H9 (cell line): ENCODE results near the gene BZW2. TPM values are rescaled to one million over a fixed set of nuclear protein-coding genes. Genes with fewer than 3 reads are reported as not detected.

Source experiments
- DNase-seq: peaks from one replicate; pipeline ENCODE4 v3.0.0-alpha.2; 2017
- H2AFZ ChIP-seq: one replicate; pipeline ENCODE4 v1.6.1; 2013; ENCODE audit warnings: mild to moderate bottlenecking, low read length, control low read depth, moderate library complexity
- H2AK5ac ChIP-seq: 2 replicates; pipeline ENCODE4 v1.6.1; 2013; ENCODE audit warnings: low read length, control low read depth, mixed read lengths; ENCODE audit not compliant: insufficient read length
- H2BK120ac ChIP-seq: one replicate; pipeline ENCODE4 v1.6.1; 2013; ENCODE audit warnings: low read depth, mild to moderate bottlenecking, low read length, control low read depth, inconsistent platforms; ENCODE audit not compliant: poor library complexity, severe bottlenecking
- H2BK12ac ChIP-seq: 2 replicates; pipeline ENCODE4 v1.6.1; 2013; ENCODE audit warnings: low read length, control low read depth, mixed read lengths, low read depth; ENCODE audit not compliant: insufficient read length
- H2BK15ac ChIP-seq: 2 replicates; pipeline ENCODE4 v1.6.1; 2013; ENCODE audit warnings: low read depth, low read length, control low read depth
- H2BK20ac ChIP-seq: one replicate; pipeline ENCODE4 v1.6.1; 2013; ENCODE audit warnings: low read depth, mild to moderate bottlenecking, low read length, control low read depth, inconsistent platforms; ENCODE audit not compliant: poor library complexity, severe bottlenecking
- H2BK5ac ChIP-seq: 2 replicates; pipeline ENCODE4 v1.6.1; 2013; ENCODE audit warnings: low read length, control low read depth, mixed read lengths; ENCODE audit not compliant: insufficient read length
- H3K14ac ChIP-seq: 2 replicates; pipeline ENCODE4 v1.6.1; 2013; ENCODE audit warnings: low read length, control low read depth; ENCODE audit not compliant: insufficient read depth
- H3K18ac ChIP-seq: 2 replicates; pipeline ENCODE4 v1.6.1; 2013; ENCODE audit warnings: low read depth, mild to moderate bottlenecking, mixed read lengths, low read length, control low read depth; ENCODE audit not compliant: insufficient read length
- H3K23ac ChIP-seq: 2 replicates; pipeline ENCODE4 v1.6.1; 2013; ENCODE audit warnings: low read length, control low read depth, mixed read lengths, low read depth; ENCODE audit not compliant: insufficient read length
- H3K23me2 ChIP-seq: 2 replicates; pipeline ENCODE4 v1.6.1; 2013; ENCODE audit warnings: low read depth, mild to moderate bottlenecking, mixed read lengths, low read length, control low read depth; ENCODE audit not compliant: insufficient read length, poor library complexity, severe bottlenecking
- H3K27ac ChIP-seq: 2 replicates; pipeline ENCODE4 v1.5.1; 2013; ENCODE audit warnings: low read length, control low read depth, mixed read lengths, low read depth; ENCODE audit not compliant: insufficient read length
- H3K27me3 ChIP-seq: 2 replicates; pipeline ENCODE4 v1.6.1; 2013; ENCODE audit warnings: low read length, control low read depth, inconsistent platforms; ENCODE audit not compliant: insufficient read depth
- H3K4ac ChIP-seq: 2 replicates; pipeline ENCODE4 v1.6.1; 2013; ENCODE audit warnings: low read depth, mild to moderate bottlenecking, control low read depth, inconsistent platforms, low read length, moderate library complexity
- H3K4me1 ChIP-seq: 2 replicates; pipeline ENCODE4 v1.6.1; 2013; ENCODE audit warnings: low read length, control low read depth, inconsistent platforms; ENCODE audit not compliant: insufficient read depth
- H3K4me2 ChIP-seq: 2 replicates; pipeline ENCODE4 v1.6.1; 2013; ENCODE audit warnings: low read length, control low read depth, mixed read lengths; ENCODE audit not compliant: insufficient read length, insufficient read depth
- H3K56ac ChIP-seq: 2 replicates; pipeline ENCODE4 v1.6.1; 2013; ENCODE audit warnings: low read depth, mild to moderate bottlenecking, mixed read lengths, low read length, control low read depth; ENCODE audit not compliant: insufficient read length
- H3K79me1 ChIP-seq: 2 replicates; pipeline ENCODE4 v1.6.1; 2013; ENCODE audit warnings: low read depth, mild to moderate bottlenecking, moderate library complexity, low read length, control low read depth, inconsistent platforms; ENCODE audit not compliant: insufficient read depth, poor library complexity, severe bottlenecking
- H3K79me2 ChIP-seq: 2 replicates; pipeline ENCODE4 v1.6.1; 2013; ENCODE audit warnings: low read length, control low read depth, inconsistent platforms; ENCODE audit not compliant: insufficient read depth
- H3K9ac ChIP-seq: 2 replicates; pipeline ENCODE4 v1.6.1; 2013; ENCODE audit warnings: low read length, control low read depth, mixed read lengths; ENCODE audit not compliant: insufficient read length; ENCODE audit errors: extremely low read depth
- H3K9me3 ChIP-seq: one replicate; pipeline ENCODE4 v1.6.1; 2013; ENCODE audit warnings: low read depth, low read length, inconsistent platforms; ENCODE audit not compliant: control insufficient read depth
- H3T11ph ChIP-seq: one replicate; pipeline ENCODE4 v1.6.1; 2013; ENCODE audit warnings: mild to moderate bottlenecking, low read length, control low read depth, inconsistent platforms
- H4K20me1 ChIP-seq: one replicate; pipeline ENCODE4 v1.6.1; 2013; ENCODE audit not compliant: control insufficient read depth, insufficient read length, insufficient read depth
- H4K5ac ChIP-seq: 2 replicates; pipeline ENCODE4 v1.6.1; 2013; ENCODE audit warnings: low read depth, mild to moderate bottlenecking, mixed read lengths, low read length, control low read depth; ENCODE audit not compliant: insufficient read length
- H4K8ac ChIP-seq: replicated peaks from 2 replicates; pipeline ENCODE4 v1.6.1; 2013; ENCODE audit warnings: low read length, control low read depth, mixed read lengths, low read depth; ENCODE audit not compliant: insufficient read length
- H4K91ac ChIP-seq: 2 replicates; pipeline ENCODE4 v1.6.1; 2013; ENCODE audit warnings: low read depth, mild to moderate bottlenecking, moderate library complexity, mixed read lengths, low read length, control low read depth; ENCODE audit not compliant: insufficient read length
- H3K27ac Mint-ChIP-seq, 3 experiments: 2 replicates in 2 of 3; 3 replicates in 1 of 3; pipeline ENCODE4 v1.8.0; 2020 to 2021; ENCODE audit warnings: mixed read lengths in 3 of 3, mild to moderate bottlenecking in 1 of 3, moderate library complexity in 1 of 3
- H3K27me3 Mint-ChIP-seq: 2 replicates; pipeline ENCODE4 v1.8.0; 2021; ENCODE audit warnings: low read depth, mild to moderate bottlenecking, moderate library complexity, mixed read lengths
- H3K36me3 Mint-ChIP-seq, 3 experiments: 2 replicates in 2 of 3; 3 replicates in 1 of 3; pipeline ENCODE4 v1.8.0; 2020 to 2021; ENCODE audit warnings: low read depth in 3 of 3, mixed read lengths in 3 of 3; ENCODE audit not compliant: insufficient read depth in 1 of 3
- H3K4me1 Mint-ChIP-seq, 2 experiments: 2 replicates each; pipeline ENCODE4 v1.8.0; 2020; ENCODE audit warnings: mixed read lengths in 2 of 2
- H3K4me3 Mint-ChIP-seq, 2 experiments: 2 replicates in 1 of 2; 3 replicates in 1 of 2; pipeline ENCODE4 v1.8.0; 2020 to 2021; ENCODE audit warnings: mild to moderate bottlenecking in 2 of 2, mixed read lengths in 2 of 2, moderate library complexity in 1 of 2
- H3K9me3 Mint-ChIP-seq, 2 experiments: 2 replicates in 1 of 2; 3 replicates in 1 of 2; pipeline ENCODE4 v1.8.0; 2020; ENCODE audit warnings: mild to moderate bottlenecking in 2 of 2, mixed read lengths in 2 of 2, moderate library complexity in 1 of 2
- whole genome bisulfite sequencing: extraction: QIAGEN DNeasy Blood & Tissue Kit; methylation state at CpG from one replicate; pipeline ENCODE4 v1.1.7; 2013; ENCODE audit warnings: missing lambda C conversion rate, low lambda C conversion rate, mixed read lengths; ENCODE audit not compliant: insufficient read length; ENCODE audit errors: extremely low coverage; 5-methylcytosine and 5-hydroxymethylcytosine counted together
- total RNA-seq: library from RNA; stranded (reverse); gene quantifications from 2 replicates; pipeline ENCODE4 v1.2.1, GENCODE V29; 2021
- TF ChIP-seq, protein P1 (sequence below): fragments of 200-600 bp; sonication (generic); conservative IDR thresholded peaks from 3 replicates; pipeline ENCODE4 v1.8.0; 2021; ENCODE audit warnings: antibody characterized with exemption, mild to moderate bottlenecking

BZW2 gene
- total RNA-seq, 1 experiment from 2014 or later, result 64.6 TPM

DNA sequence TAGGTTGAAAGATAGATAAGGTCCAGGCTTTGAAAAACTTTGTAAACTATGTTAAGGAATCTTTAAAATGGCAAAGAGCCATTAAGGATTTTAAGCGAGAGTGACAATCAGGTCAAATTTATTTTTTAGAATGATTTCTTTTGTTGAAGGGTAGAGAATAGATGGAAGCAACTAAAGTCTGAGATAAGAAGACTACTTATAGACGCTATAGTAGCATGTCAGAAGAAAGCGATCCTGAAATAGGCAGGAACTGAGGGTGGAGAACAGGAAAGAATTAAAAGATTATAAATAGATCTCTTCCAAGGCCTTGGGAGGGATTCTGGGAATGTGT is 94.6 kb downstream of the BZW2 start:
- WGBS, result no CpG with 5 or more reads among the region's 3 CpGs
- Histone ChIP-seq H4K91ac (no peak overlapping the region), H4K5ac (no peak overlapping the region), H3K79me2 (no peaks in the 10 kb centered on the region), H2BK20ac (no peak overlapping the region), H3T11ph (no peak overlapping the region), H2BK15ac (no peak overlapping the region), H3K23ac (no peak overlapping the region), H3K9me3 (no peaks in the 10 kb centered on the region), H3K14ac (no peak overlapping the region), H2BK120ac (no peak overlapping the region), H3K9ac (no peak overlapping the region), H2AFZ (no peak overlapping the region), H4K20me1 (no peaks in the 10 kb centered on the region), H4K8ac (no peak overlapping the region), H3K4me2 (no peak overlapping the region), H3K23me2 (no peaks in the 10 kb centered on the region), H3K4ac (no peak overlapping the region), H3K4me1 (peaks cover 5% of the 10 kb centered on the region; the same call in 1 of the 2 replicates), H3K27me3 (no peaks in the 10 kb centered on the region), H2BK12ac (no peak overlapping the region), H2BK5ac (no peak overlapping the region), H3K27ac (no peak overlapping the region), H3K18ac (no peak overlapping the region), H2AK5ac (no peak overlapping the region), H3K79me1 (no peaks in the 10 kb centered on the region), H3K56ac (no peak overlapping the region)
- no peaks in the 10 kb centered on the region for H3K27me3 Mint-ChIP-seq
- no peak for DNase-seq
- TF ChIP-seq, protein P1, sequence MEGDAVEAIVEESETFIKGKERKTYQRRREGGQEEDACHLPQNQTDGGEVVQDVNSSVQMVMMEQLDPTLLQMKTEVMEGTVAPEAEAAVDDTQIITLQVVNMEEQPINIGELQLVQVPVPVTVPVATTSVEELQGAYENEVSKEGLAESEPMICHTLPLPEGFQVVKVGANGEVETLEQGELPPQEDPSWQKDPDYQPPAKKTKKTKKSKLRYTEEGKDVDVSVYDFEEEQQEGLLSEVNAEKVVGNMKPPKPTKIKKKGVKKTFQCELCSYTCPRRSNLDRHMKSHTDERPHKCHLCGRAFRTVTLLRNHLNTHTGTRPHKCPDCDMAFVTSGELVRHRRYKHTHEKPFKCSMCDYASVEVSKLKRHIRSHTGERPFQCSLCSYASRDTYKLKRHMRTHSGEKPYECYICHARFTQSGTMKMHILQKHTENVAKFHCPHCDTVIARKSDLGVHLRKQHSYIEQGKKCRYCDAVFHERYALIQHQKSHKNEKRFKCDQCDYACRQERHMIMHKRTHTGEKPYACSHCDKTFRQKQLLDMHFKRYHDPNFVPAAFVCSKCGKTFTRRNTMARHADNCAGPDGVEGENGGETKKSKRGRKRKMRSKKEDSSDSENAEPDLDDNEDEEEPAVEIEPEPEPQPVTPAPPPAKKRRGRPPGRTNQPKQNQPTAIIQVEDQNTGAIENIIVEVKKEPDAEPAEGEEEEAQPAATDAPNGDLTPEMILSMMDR, result no peak
- H3K9me3 Mint-ChIP-seq, result no peaks in the 10 kb centered on the region
- no peaks in the 10 kb centered on the region for H3K36me3 Mint-ChIP-seq
- peaks cover 29 to 34% of the 10 kb centered on the region in 2 experiments for H3K4me1 Mint-ChIP-seq
- H3K27ac Mint-ChIP-seq, result no peak overlapping the region
- no peak overlapping the region for H3K4me3 Mint-ChIP-seq
